Keratinocyte (primary cell): ENCODE data around the gene CD7. TPM values are rescaled to one million over a fixed set of nuclear protein-coding genes. Genes with fewer than 3 reads are reported as not detected.

Experiments used
- DNase-seq: peaks from one replicate; pipeline ENCODE4 v3.0.0-alpha.2; 2011; ENCODE audit warnings: low read depth, missing footprints, low spot score
- FAIRE-seq: peaks from 2 replicates; lab custom pipeline; 2011; peaks lifted over from hg19 to GRCh38; lab: Jason Lieb, UNC
- H2AFZ ChIP-seq: 2 replicates; pipeline ENCODE4 v1.6.0; 2012; ENCODE audit warnings: low read length, control low read depth, inconsistent platforms; ENCODE audit not compliant: control insufficient read depth
- H3K27ac ChIP-seq: 2 replicates; pipeline ENCODE4 v1.5.1; 2011; ENCODE audit warnings: low read length; ENCODE audit not compliant: control insufficient read depth, insufficient read depth
- H3K27me3 ChIP-seq: 3 replicates; pipeline ENCODE4 v1.6.0; 2011; ENCODE audit warnings: low read length; ENCODE audit not compliant: control insufficient read depth, insufficient read depth; ENCODE audit errors: extremely low read depth
- H3K36me3 ChIP-seq, 2 experiments: 2 replicates in 1 of 2; 3 replicates in 1 of 2; pipeline ENCODE4 v1.5.1; 2011; ENCODE audit warnings: low read length in 2 of 2, mild to moderate bottlenecking in 1 of 2; ENCODE audit not compliant: control insufficient read depth in 2 of 2, insufficient read depth in 2 of 2; ENCODE audit errors: extremely low read depth in 1 of 2
- H3K4me1 ChIP-seq: 3 replicates; pipeline ENCODE4 v1.5.1; 2011; ENCODE audit warnings: low read length; ENCODE audit not compliant: control insufficient read depth, insufficient read depth; ENCODE audit errors: extremely low read depth
- H3K4me2 ChIP-seq: 3 replicates; pipeline ENCODE4 v1.6.0; 2011; ENCODE audit warnings: low read depth, low read length; ENCODE audit not compliant: control insufficient read depth, insufficient read depth; ENCODE audit errors: extremely low read depth
- H3K4me3 ChIP-seq, 3 experiments: fragments of 200-600 bp in 1 of 3; sonication (generic) in 1 of 3; 2 replicates in 2 of 3; 3 replicates in 1 of 3; pipeline ENCODE4 v1.5.1; 2011 to 2016; ENCODE audit warnings: low read length in 3 of 3, mild to moderate bottlenecking in 3 of 3, control low read depth in 2 of 3, inconsistent platforms in 1 of 3, low read depth in 1 of 3, mixed read lengths in 1 of 3, mixed run types in 1 of 3, moderate library complexity in 1 of 3; ENCODE audit not compliant: control insufficient read depth in 2 of 3, insufficient read depth in 2 of 3; ENCODE audit errors: extremely low read depth in 1 of 3
- H3K79me2 ChIP-seq: 2 replicates; pipeline ENCODE4 v1.6.0; 2012; ENCODE audit warnings: low read length; ENCODE audit not compliant: control insufficient read depth, insufficient read depth
- H3K9ac ChIP-seq: 3 replicates; pipeline ENCODE4 v1.6.0; 2011; ENCODE audit warnings: low read length; ENCODE audit not compliant: control insufficient read depth, insufficient read depth; ENCODE audit errors: extremely low read depth
- H3K9me1 ChIP-seq: 3 replicates; pipeline ENCODE4 v1.6.0; 2011; ENCODE audit warnings: low read length; ENCODE audit not compliant: control insufficient read depth, insufficient read depth; ENCODE audit errors: extremely low read depth
- H3K9me3 ChIP-seq: 2 replicates; pipeline ENCODE4 v1.5.1; 2012; ENCODE audit warnings: low read depth, low read length; ENCODE audit not compliant: control insufficient read depth
- H4K20me1 ChIP-seq: 3 replicates; pipeline ENCODE4 v1.6.0; 2011; ENCODE audit warnings: low read length; ENCODE audit not compliant: control insufficient read depth, insufficient read depth; ENCODE audit errors: extremely low read depth
- EZH2 ChIP-seq: IDR thresholded peaks from one replicate; pipeline ENCODE4 v1.6.1; 2012; ENCODE audit warnings: inconsistent platforms, mild to moderate bottlenecking, low read length, moderate library complexity
- dilution Hi-C: fragments of 300-500 bp; cut with MboI; formaldehyde crosslinking; loops from one replicate; pipeline ENCODE4 v1.7.0; 2020; ENCODE audit warnings: low sequenced_read_pairs; ENCODE audit not compliant: extremely low pct_ligation_motif_present
- polyA plus RNA-seq, 5 experiments: library from polyadenylated mRNA; depleted of rRNA in 3 of 5; stranded (reverse) in 3 of 5; stranded (forward) in 1 of 5; unstranded in 1 of 5; fragments of >200 nt; gene quantifications; 1 replicate in 1 of 5; 2 replicates in 3 of 5; 3 replicates in 1 of 5; pipeline versions ENCODE4 v1.2.1 to v1.2.3, GENCODE V29; 2011 to 2012; ENCODE audit warnings: missing spikeins in 2 of 5, low read depth in 1 of 5, low replicate concordance in 1 of 5
- TF ChIP-seq, protein P1 (sequence below), 3 experiments: IDR thresholded peaks in 1 of 3; conservative IDR thresholded peaks in 1 of 3; optimal IDR thresholded peaks in 1 of 3; 2 replicates in 2 of 3; 3 replicates in 1 of 3; pipeline versions ENCODE3 to v1.5.1; 2011; ENCODE audit warnings: low read length in 3 of 3, mild to moderate bottlenecking in 3 of 3, moderate library complexity in 2 of 3, control low read depth in 1 of 3, inconsistent platforms in 1 of 3; ENCODE audit not compliant: insufficient read depth in 2 of 3; ENCODE audit errors: extremely low read depth in 1 of 3

Gene CD7
- polyA plus RNA-seq, 1 donor (not counting 4 experiments of a cell fraction or from before 2014, with no cell fraction given), result not detected

DNA sequence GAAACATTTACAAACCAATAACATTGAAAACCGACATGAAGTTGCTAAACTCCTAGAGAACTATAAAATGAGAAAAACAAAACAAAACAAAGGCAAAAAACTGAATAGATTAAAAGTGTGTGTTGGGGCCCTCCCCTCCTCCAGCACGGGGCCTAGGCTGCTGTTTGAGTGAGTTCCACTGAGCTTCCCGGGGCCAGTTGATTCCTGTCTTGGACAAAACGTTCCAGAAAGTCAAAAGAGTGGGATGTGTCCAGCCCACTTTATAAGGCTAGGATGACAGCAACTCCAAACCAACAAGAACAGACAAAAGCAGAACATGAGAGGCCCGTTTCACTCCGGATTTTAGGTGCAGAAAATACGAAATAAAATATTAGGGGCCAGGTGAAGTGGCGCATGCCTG lies 32.3 kb downstream of the CD7 start:
- FAIRE-seq, result no peak
- no peak for DNase-seq
- H3K4me1 ChIP-seq, result peaks cover 45% of the 10 kb centered on the region
- no peaks in the 10 kb centered on the region for H4K20me1 ChIP-seq
- dilution Hi-C loops, result no loop called here
- peak overlapping the region; percentile 47 for H3K4me2 ChIP-seq
- H3K9me3 ChIP-seq, result no peaks in the 10 kb centered on the region
- no peak overlapping the region for H3K4me3 ChIP-seq
- no peaks in the 10 kb centered on the region for H3K27me3 ChIP-seq
- H2AFZ ChIP-seq, result peak overlapping the region; percentile 2
- H3K79me2 ChIP-seq, result no peaks in the 10 kb centered on the region
- H3K27ac ChIP-seq, result no peak overlapping the region
- TF ChIP-seq, protein P1, sequence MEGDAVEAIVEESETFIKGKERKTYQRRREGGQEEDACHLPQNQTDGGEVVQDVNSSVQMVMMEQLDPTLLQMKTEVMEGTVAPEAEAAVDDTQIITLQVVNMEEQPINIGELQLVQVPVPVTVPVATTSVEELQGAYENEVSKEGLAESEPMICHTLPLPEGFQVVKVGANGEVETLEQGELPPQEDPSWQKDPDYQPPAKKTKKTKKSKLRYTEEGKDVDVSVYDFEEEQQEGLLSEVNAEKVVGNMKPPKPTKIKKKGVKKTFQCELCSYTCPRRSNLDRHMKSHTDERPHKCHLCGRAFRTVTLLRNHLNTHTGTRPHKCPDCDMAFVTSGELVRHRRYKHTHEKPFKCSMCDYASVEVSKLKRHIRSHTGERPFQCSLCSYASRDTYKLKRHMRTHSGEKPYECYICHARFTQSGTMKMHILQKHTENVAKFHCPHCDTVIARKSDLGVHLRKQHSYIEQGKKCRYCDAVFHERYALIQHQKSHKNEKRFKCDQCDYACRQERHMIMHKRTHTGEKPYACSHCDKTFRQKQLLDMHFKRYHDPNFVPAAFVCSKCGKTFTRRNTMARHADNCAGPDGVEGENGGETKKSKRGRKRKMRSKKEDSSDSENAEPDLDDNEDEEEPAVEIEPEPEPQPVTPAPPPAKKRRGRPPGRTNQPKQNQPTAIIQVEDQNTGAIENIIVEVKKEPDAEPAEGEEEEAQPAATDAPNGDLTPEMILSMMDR (optimal IDR thresholded peaks at IDR 0.05 in 1 of 3, IDR thresholded peaks at IDR 0.05 in 1 of 3, conservative IDR thresholded peaks at IDR 0.05 in 1 of 3; ENCODE audit: extremely low read depth in 1 of 3, insufficient read depth in 2 of 3, low read length in 3 of 3), result no peak
- TF ChIP-seq EZH2, result no peak
- no peak overlapping the region for H3K9ac ChIP-seq
- H3K36me3 ChIP-seq, result no peaks in the 10 kb centered on the region
- H3K9me1 ChIP-seq, result no peaks in the 10 kb centered on the region

DNA sequence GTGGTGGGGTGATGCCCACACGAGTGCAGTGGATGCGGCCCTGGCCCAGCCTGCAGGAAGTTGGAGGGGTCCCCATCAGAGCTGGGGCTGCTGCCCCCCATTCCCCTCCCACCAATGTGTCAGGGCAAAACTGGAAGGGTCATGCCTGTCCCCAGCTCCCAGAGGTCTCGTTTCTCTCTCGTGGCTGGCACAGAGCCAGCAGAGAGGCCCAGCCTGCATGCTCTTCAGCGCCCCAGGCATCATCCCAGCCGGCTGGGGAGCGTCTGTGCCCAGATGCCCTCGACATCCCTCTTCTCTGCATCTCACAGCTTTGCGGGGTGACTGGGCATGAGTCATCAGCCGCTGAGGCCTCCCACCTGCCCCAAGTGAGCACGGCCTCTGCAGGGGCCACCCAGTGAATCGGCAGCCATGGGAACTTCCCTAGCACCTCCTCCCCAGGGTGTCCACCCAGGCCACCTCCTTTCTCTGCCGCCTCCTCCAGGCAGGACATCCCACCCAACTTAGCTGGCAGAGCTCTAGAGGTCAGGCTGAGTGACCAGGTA lies 34.1 kb downstream of the CD7 start:
- no peaks in the 10 kb centered on the region for H3K79me2 ChIP-seq
- no peaks in the 10 kb centered on the region for H3K27me3 ChIP-seq
- peaks cover 40% of the 10 kb centered on the region for H3K4me1 ChIP-seq
- H3K36me3 ChIP-seq, result no peaks in the 10 kb centered on the region
- no peaks in the 10 kb centered on the region for H3K9me1 ChIP-seq
- no peaks in the 10 kb centered on the region for H4K20me1 ChIP-seq
- H3K9me3 ChIP-seq, result no peaks in the 10 kb centered on the region
- FAIRE-seq (no peak), DNase-seq (peak; percentile 77)
- dilution Hi-C loops, result no loop called here
- no peak overlapping the region for H3K4me3 ChIP-seq
- TF ChIP-seq, protein P1 (optimal IDR thresholded peaks at IDR 0.05 in 1 of 3, IDR thresholded peaks at IDR 0.05 in 1 of 3, conservative IDR thresholded peaks at IDR 0.05 in 1 of 3; ENCODE audit: extremely low read depth in 1 of 3, insufficient read depth in 2 of 3, low read length in 3 of 3), result no peak
- TF ChIP-seq EZH2, result no peak
- no peak overlapping the region for H2AFZ ChIP-seq
- H3K9ac ChIP-seq, result no peak overlapping the region
- peak overlapping the region; percentile 26 for H3K27ac ChIP-seq
- H3K4me2 ChIP-seq, result peak overlapping the region; percentile 22
